Astrocyte (in vitro differentiated cells and primary cell): Measurements from ENCODE around the gene RALGPS1. TPM values are rescaled to one million over a fixed set of nuclear protein-coding genes. Genes with fewer than 3 reads are reported as not detected.

Experiments used
- DNase-seq: peaks from one replicate; pipeline ENCODE4 v3.0.0-alpha.2; 2010; ENCODE audit warnings: low read depth
- FAIRE-seq: peaks from 2 replicates; lab custom pipeline; 2011; peaks lifted over from hg19 to GRCh38; lab: Jason Lieb, UNC
- H2AFZ ChIP-seq: 2 replicates; pipeline ENCODE4 v1.6.0; 2012; ENCODE audit warnings: low read depth, low read length, inconsistent platforms
- H3K27ac ChIP-seq: 2 replicates; pipeline ENCODE4 v1.5.1; 2011; ENCODE audit warnings: low read depth, low read length, inconsistent platforms
- H3K27me3 ChIP-seq: 2 replicates; pipeline ENCODE4 v1.6.0; 2011; ENCODE audit warnings: low read length, inconsistent platforms; ENCODE audit not compliant: insufficient read depth
- H3K36me3 ChIP-seq: 2 replicates; pipeline ENCODE4 v1.5.1; 2011; ENCODE audit warnings: low read length, inconsistent platforms; ENCODE audit not compliant: insufficient read depth
- H3K4me1 ChIP-seq: 2 replicates; pipeline ENCODE4 v1.5.1; 2011; ENCODE audit warnings: low read length, inconsistent platforms; ENCODE audit not compliant: insufficient read depth
- H3K4me2 ChIP-seq: 2 replicates; pipeline ENCODE4 v1.6.0; 2012; ENCODE audit warnings: low read length, inconsistent platforms
- H3K4me3 ChIP-seq: 2 replicates; pipeline ENCODE4 v1.5.1; 2011; ENCODE audit warnings: low read depth, mild to moderate bottlenecking, low read length, inconsistent platforms; ENCODE audit not compliant: insufficient read depth
- H3K79me2 ChIP-seq: 2 replicates; pipeline ENCODE4 v1.6.0; 2012; ENCODE audit warnings: mild to moderate bottlenecking, low read length, inconsistent platforms; ENCODE audit not compliant: insufficient read depth
- H3K9ac ChIP-seq: 2 replicates; pipeline ENCODE4 v1.6.0; 2012; ENCODE audit warnings: mild to moderate bottlenecking, low read length, inconsistent platforms
- H3K9me3 ChIP-seq: 2 replicates; pipeline ENCODE4 v1.5.1; 2012; ENCODE audit warnings: low read depth, mild to moderate bottlenecking, low read length, inconsistent platforms; ENCODE audit not compliant: insufficient read depth
- H4K20me1 ChIP-seq: 2 replicates; pipeline ENCODE4 v1.6.0; 2012; ENCODE audit warnings: low read length, inconsistent platforms; ENCODE audit not compliant: insufficient read depth
- H3K27ac Mint-ChIP-seq: one replicate; pipeline ENCODE4 v1.8.0; 2021; ENCODE audit warnings: mild to moderate bottlenecking, mixed read lengths; ENCODE audit not compliant: unreplicated experiment
- H3K27me3 Mint-ChIP-seq: one replicate; pipeline ENCODE4 v1.8.0; 2021; ENCODE audit warnings: low read depth, mixed read lengths; ENCODE audit not compliant: unreplicated experiment
- H3K36me3 Mint-ChIP-seq: one replicate; pipeline ENCODE4 v1.8.0; 2021; ENCODE audit warnings: low read depth, mixed read lengths; ENCODE audit not compliant: unreplicated experiment
- H3K4me1 Mint-ChIP-seq: one replicate; pipeline ENCODE4 v1.8.0; 2021; ENCODE audit warnings: low read depth, mixed read lengths; ENCODE audit not compliant: unreplicated experiment
- H3K4me3 Mint-ChIP-seq: one replicate; pipeline ENCODE4 v1.8.0; 2021; ENCODE audit warnings: mild to moderate bottlenecking, moderate library complexity, mixed read lengths; ENCODE audit not compliant: unreplicated experiment
- H3K9me3 Mint-ChIP-seq: one replicate; pipeline ENCODE4 v1.8.0; 2021; ENCODE audit warnings: mild to moderate bottlenecking, mixed read lengths; ENCODE audit not compliant: unreplicated experiment
- EZH2 ChIP-seq: IDR thresholded peaks from 2 replicates; pipeline ENCODE4 v1.6.1; 2012; ENCODE audit warnings: mild to moderate bottlenecking, low read length, inconsistent platforms; ENCODE audit not compliant: insufficient read depth
- total RNA-seq: library from RNA; stranded (reverse); gene quantifications from 2 replicates; pipeline ENCODE4 v1.2.1, GENCODE V29; 2021
- TF ChIP-seq, protein P1 (sequence below): IDR thresholded peaks from 2 replicates; pipeline ENCODE4 v1.5.1; 2011; ENCODE audit warnings: low read depth, mild to moderate bottlenecking, inconsistent platforms, low read length, moderate library complexity; ENCODE audit not compliant: insufficient read depth

Gene RALGPS1
- total RNA-seq, 1 donor from 2014 or later, result 2.8 TPM

DNA sequence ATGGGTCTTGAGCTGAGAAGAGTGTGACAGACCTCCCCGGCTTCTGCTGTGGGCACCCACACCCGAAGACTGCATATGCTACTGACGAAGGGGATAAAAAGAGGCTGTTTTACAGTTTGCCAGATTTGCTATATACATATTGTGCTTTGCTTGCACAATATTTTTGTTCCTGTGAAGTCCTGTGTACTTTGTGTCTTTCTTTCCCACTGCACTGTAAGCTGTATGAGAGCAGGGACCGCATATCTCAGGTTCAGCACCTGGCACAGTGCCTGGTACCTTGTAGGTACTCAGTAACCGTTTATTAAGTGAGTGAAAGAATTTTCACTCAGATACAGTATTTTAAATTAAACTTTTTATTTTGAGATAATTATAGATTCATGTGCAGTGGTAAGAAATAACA is 341.7 kb downstream of the RALGPS1 start:
- H3K27me3 Mint-ChIP-seq, result no peaks in the 10 kb centered on the region
- H3K36me3 ChIP-seq, result no peaks in the 10 kb centered on the region
- H3K79me2 ChIP-seq, result no peaks in the 10 kb centered on the region
- no peak overlapping the region for H3K4me2 ChIP-seq
- peaks cover 3% of the 10 kb centered on the region for H3K9me3 Mint-ChIP-seq
- FAIRE-seq (no peak), DNase-seq (no peak)
- no peak overlapping the region for H3K27ac Mint-ChIP-seq
- peaks cover 4% of the 10 kb centered on the region for H3K4me1 Mint-ChIP-seq
- no peaks in the 10 kb centered on the region for H3K4me1 ChIP-seq
- H3K4me3 ChIP-seq, result no peak overlapping the region
- H3K9ac ChIP-seq, result no peak overlapping the region
- no peak overlapping the region for H2AFZ ChIP-seq
- no peaks in the 10 kb centered on the region for H3K9me3 ChIP-seq
- no peak for TF ChIP-seq EZH2
- TF ChIP-seq, protein P1, sequence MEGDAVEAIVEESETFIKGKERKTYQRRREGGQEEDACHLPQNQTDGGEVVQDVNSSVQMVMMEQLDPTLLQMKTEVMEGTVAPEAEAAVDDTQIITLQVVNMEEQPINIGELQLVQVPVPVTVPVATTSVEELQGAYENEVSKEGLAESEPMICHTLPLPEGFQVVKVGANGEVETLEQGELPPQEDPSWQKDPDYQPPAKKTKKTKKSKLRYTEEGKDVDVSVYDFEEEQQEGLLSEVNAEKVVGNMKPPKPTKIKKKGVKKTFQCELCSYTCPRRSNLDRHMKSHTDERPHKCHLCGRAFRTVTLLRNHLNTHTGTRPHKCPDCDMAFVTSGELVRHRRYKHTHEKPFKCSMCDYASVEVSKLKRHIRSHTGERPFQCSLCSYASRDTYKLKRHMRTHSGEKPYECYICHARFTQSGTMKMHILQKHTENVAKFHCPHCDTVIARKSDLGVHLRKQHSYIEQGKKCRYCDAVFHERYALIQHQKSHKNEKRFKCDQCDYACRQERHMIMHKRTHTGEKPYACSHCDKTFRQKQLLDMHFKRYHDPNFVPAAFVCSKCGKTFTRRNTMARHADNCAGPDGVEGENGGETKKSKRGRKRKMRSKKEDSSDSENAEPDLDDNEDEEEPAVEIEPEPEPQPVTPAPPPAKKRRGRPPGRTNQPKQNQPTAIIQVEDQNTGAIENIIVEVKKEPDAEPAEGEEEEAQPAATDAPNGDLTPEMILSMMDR, result no peak
- H3K27ac ChIP-seq, result no peak overlapping the region
- H3K4me3 Mint-ChIP-seq, result no peak overlapping the region
- no peaks in the 10 kb centered on the region for H3K27me3 ChIP-seq
- H4K20me1 ChIP-seq, result no peaks in the 10 kb centered on the region
- H3K36me3 Mint-ChIP-seq, result peaks cover 1% of the 10 kb centered on the region

DNA sequence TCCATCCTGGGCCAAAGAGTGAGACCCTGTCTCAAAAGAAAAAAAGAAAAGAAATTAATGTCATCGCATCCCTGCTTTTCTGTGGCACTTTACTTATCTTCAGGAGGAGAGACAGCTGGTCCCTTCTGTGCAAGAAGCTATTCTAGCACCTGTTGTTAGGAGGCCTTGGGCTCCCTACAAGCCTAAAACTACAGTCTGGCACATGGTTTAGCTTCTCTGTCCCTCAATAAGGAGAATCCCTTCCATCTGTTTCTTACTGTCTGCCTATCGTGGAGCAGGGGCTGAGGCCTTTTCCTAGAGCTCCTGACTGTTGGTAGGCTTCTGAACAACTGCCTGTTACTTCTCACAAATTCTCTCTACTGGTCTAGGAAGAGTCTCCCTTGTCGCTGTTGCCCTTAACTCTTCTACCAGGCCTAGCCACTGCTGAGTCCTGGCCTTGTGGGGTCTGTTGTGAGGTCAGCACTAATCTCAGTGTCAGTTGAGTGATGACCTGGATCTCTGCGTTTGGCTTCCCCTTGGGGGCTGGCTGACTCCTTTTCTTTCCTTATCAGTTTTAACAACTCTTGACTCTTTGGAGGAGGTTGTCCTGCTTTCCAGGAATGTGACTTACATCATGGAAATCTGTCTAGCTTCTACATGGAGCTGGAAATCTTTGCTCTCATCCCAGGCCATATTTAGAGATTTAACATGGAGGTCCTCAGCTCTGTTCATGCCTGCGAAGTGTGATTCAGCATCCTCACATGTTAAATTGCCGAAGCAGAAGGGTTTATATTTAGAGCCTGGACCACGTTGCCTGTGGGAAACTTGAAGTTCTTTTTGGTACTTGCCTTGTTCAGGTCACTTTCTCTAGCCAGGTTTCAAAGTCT is 344.3 kb downstream of the RALGPS1 start:
- no peaks in the 10 kb centered on the region for H3K9me3 ChIP-seq
- no peak overlapping the region for H3K4me2 ChIP-seq
- H3K36me3 ChIP-seq, result no peaks in the 10 kb centered on the region
- no peak overlapping the region for H3K27ac ChIP-seq
- no peaks in the 10 kb centered on the region for H3K4me1 ChIP-seq
- H3K79me2 ChIP-seq, result no peaks in the 10 kb centered on the region
- no peaks in the 10 kb centered on the region for H4K20me1 ChIP-seq
- Mint-ChIP-seq H3K27me3 (no peaks in the 10 kb centered on the region), H3K36me3 (peaks cover 1% of the 10 kb centered on the region), H3K9me3 (no peaks in the 10 kb centered on the region), H3K4me3 (no peak overlapping the region), H3K27ac (no peak overlapping the region), H3K4me1 (peaks cover 3% of the 10 kb centered on the region)
- DNase-seq (no peak), FAIRE-seq (no peak)
- H2AFZ ChIP-seq, result no peak overlapping the region
- TF ChIP-seq, protein P1, result no peak
- no peak for TF ChIP-seq EZH2
- H3K4me3 ChIP-seq, result no peak overlapping the region
- H3K9ac ChIP-seq, result no peak overlapping the region
- H3K27me3 ChIP-seq, result no peaks in the 10 kb centered on the region

DNA sequence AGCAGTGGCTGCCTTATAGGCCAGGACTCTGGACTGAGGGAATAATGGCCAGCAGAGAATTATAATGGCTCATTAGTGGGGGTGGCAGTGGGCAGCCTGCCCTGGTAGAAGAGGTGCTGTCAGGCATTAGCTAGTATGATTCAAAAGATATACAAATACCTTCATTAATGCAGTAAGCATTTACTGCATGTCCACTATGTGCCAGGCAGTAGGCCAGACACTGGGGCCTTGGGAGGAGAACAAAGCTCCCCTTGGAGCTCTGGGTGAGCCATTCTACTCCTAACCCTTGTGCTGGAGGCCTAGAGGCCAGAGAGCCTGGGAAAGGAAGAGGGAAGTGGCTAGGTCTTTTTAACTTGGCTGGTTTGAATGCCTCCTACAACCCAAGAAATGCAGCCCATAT is 348.0 kb downstream of the RALGPS1 start:
- peaks cover 3% of the 10 kb centered on the region for H3K4me1 Mint-ChIP-seq
- peaks cover 3% of the 10 kb centered on the region for H3K36me3 Mint-ChIP-seq
- no peaks in the 10 kb centered on the region for H3K79me2 ChIP-seq
- no peaks in the 10 kb centered on the region for H3K9me3 ChIP-seq
- no peak overlapping the region for H3K27ac Mint-ChIP-seq
- no peak overlapping the region for H3K4me3 Mint-ChIP-seq
- H3K4me1 ChIP-seq, result no peaks in the 10 kb centered on the region
- H3K9me3 Mint-ChIP-seq, result no peaks in the 10 kb centered on the region
- no peaks in the 10 kb centered on the region for H3K27me3 ChIP-seq
- no peak overlapping the region for H2AFZ ChIP-seq
- no peak overlapping the region for H3K4me3 ChIP-seq
- H3K4me2 ChIP-seq, result no peak overlapping the region
- H3K27me3 Mint-ChIP-seq, result no peaks in the 10 kb centered on the region
- no peak overlapping the region for H3K27ac ChIP-seq
- FAIRE-seq (no peak), DNase-seq (no peak)
- TF ChIP-seq, protein P1, result no peak
- TF ChIP-seq EZH2, result no peak
- H3K36me3 ChIP-seq, result no peaks in the 10 kb centered on the region
- no peak overlapping the region for H3K9ac ChIP-seq
- no peaks in the 10 kb centered on the region for H4K20me1 ChIP-seq
